Activated CD8-positive, alpha-beta T cell treated with anti-CD3 and anti-CD28 coated beads, Interleukin-2, amount 10 ng/mL, durations not matched to agents 7 days and 5 days (primary cell): Measurements from ENCODE around the gene CD200R1L. TPM values are rescaled to one million over a fixed set of nuclear protein-coding genes. Genes with fewer than 3 reads are reported as not detected.

Source experiments
- ATAC-seq: fragments of 150-1000 bp; cut with Tn5 transposase; one replicate; pipeline ENCODE4 v1.10.0; 2021; ENCODE audit warnings: moderate library complexity
- CTCF ChIA-PET: fragments of 350-600 bp; sonication (Branson Sonifier 250); formaldehyde crosslinking; loops from one replicate; lab custom pipeline; 2021; ENCODE audit warnings: antibody characterized with exemption; lab: Charles Lee
- POLR2A ChIA-PET: fragments of 350-600 bp; sonication (Branson Sonifier 250); formaldehyde crosslinking; loops from one replicate; lab custom pipeline; 2021; ENCODE audit warnings: antibody characterized with exemption; lab: Charles Lee
- DNase-seq: peaks from one replicate; pipeline ENCODE4 v3.0.0-alpha.2; 2020
- H3K27ac Mint-ChIP-seq: one replicate; pipeline ENCODE4 v1.8.0; 2021; ENCODE audit warnings: mild to moderate bottlenecking, mixed read lengths
- H3K27me3 Mint-ChIP-seq: one replicate; pipeline ENCODE4 v1.8.0; 2021; ENCODE audit warnings: low read depth, mixed read lengths
- H3K36me3 Mint-ChIP-seq: one replicate; pipeline ENCODE4 v1.8.0; 2021; ENCODE audit warnings: low read depth, mixed read lengths
- H3K4me1 Mint-ChIP-seq: one replicate; pipeline ENCODE4 v1.8.0; 2021; ENCODE audit warnings: low read depth, mixed read lengths
- H3K4me3 Mint-ChIP-seq: one replicate; pipeline ENCODE4 v1.8.0; 2021; ENCODE audit warnings: mild to moderate bottlenecking, mixed read lengths
- H3K9me3 Mint-ChIP-seq: one replicate; pipeline ENCODE4 v1.8.0; 2022; ENCODE audit warnings: mixed read lengths; ENCODE audit not compliant: insufficient read depth
- total RNA-seq, 2 experiments: library from RNA; stranded (reverse); gene quantifications; one replicate each; pipeline ENCODE4 v1.2.3, GENCODE V29; 2021

CD200R1L gene, protein sequence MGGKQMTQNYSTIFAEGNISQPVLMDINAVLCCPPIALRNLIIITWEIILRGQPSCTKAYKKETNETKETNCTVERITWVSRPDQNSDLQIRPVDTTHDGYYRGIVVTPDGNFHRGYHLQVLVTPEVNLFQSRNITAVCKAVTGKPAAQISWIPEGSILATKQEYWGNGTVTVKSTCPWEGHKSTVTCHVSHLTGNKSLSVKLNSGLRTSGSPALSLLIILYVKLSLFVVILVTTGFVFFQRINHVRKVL
- total RNA-seq = not detected

- Mint-ChIP-seq H3K9me3 (peaks cover 42% of the 10 kb centered on the region), H3K27ac (peak within 1 kb of the TSS; percentile 95), H3K27me3 (no peaks in the 10 kb centered on the region), H3K36me3 (peaks cover 52% of the 10 kb centered on the region), H3K4me1 (peaks cover 46% of the 10 kb centered on the region), H3K4me3 (peak within 1 kb of the TSS; percentile 53)
- DNase-seq (no peak), ATAC-seq (no peak)
- ChIA-PET POLR2A (interaction anchor here (0.6 kb wide), 1 partner anchor 87 kb away, joined by 3 read pairs; no protein-coding TSS in a partner anchor), CTCF (interaction anchor here (0.8 to 2.3 kb wide), 7 partner anchors 11 to 265 kb away, joined by 3 to 14 read pairs (median 3); no protein-coding TSS in a partner anchor)
Observed at GRCh38 chr3:112846764-112847163, at the start of gene CD200R1L. Gene CD200R1L (minus strand): TSS chr3:112846864. CDS start chr3:112829367, 17,497 bp downstream.

- H3K27me3 Mint-ChIP-seq = peaks cover 4% of the 10 kb centered on the region
- H3K36me3 Mint-ChIP-seq = no peaks in the 10 kb centered on the region
- ChIA-PET CTCF (no interaction called here), POLR2A (no interaction called here)
- H3K4me3 Mint-ChIP-seq = no peak overlapping the region
- ATAC-seq (no peak), DNase-seq (no peak)
- H3K27ac Mint-ChIP-seq = no peak overlapping the region
- no peaks in the 10 kb centered on the region for H3K4me1 Mint-ChIP-seq
- no peaks in the 10 kb centered on the region for H3K9me3 Mint-ChIP-seq
Observed at GRCh38 chr3:112894258-112894657, 47.6 kb upstream of the CD200R1L start.

GRCh38 chr3:112889357-112889756 is 42.7 kb upstream of the CD200R1L start:
- Mint-ChIP-seq H3K4me3 (no peak overlapping the region), H3K4me1 (no peaks in the 10 kb centered on the region), H3K9me3 (no peaks in the 10 kb centered on the region), H3K27me3 (no peaks in the 10 kb centered on the region), H3K27ac (no peak overlapping the region), H3K36me3 (no peaks in the 10 kb centered on the region)
- DNase-seq = no peak
- ChIA-PET POLR2A (no interaction called here), CTCF (no interaction called here)
- no peak for ATAC-seq

DNA sequence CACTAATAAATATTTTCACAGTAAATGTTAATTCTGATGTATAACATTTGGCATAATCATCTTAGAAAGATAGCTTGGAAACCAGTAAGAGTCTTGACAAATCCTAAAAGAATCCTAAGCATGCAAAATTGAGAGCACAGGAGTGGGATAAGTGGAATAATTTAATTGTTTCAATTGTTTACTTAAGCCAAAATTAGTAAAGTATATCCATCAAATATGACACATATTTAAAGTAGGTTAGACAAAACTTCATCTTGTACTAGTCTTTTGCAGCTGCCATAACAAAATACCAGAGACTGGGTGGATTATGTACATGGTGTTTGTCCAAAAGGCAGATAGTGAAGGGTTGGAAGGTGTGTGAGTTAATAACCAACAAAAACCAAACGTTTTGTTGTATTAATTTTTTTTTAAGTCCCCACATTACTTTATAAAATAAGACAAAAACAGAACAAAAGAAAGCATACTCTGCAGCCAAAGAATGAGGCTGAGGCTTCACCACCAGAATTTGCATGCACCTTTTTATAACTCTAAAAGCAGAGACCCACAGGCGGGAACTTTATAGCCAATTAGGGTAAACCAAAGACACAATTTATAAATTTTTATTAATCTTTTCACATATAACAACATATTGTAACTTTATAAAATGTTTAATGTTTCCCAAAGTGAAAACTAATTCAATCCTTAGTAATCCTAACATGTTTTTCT is 41.9 kb upstream of the CD200R1L start:
- Mint-ChIP-seq H3K27me3 (no peaks in the 10 kb centered on the region), H3K4me3 (no peak overlapping the region), H3K4me1 (no peaks in the 10 kb centered on the region), H3K9me3 (no peaks in the 10 kb centered on the region), H3K36me3 (no peaks in the 10 kb centered on the region), H3K27ac (no peak overlapping the region)
- DNase-seq (no peak), ATAC-seq (no peak)
- POLR2A ChIA-PET = no interaction called here
- CTCF ChIA-PET = no interaction called here

DNA sequence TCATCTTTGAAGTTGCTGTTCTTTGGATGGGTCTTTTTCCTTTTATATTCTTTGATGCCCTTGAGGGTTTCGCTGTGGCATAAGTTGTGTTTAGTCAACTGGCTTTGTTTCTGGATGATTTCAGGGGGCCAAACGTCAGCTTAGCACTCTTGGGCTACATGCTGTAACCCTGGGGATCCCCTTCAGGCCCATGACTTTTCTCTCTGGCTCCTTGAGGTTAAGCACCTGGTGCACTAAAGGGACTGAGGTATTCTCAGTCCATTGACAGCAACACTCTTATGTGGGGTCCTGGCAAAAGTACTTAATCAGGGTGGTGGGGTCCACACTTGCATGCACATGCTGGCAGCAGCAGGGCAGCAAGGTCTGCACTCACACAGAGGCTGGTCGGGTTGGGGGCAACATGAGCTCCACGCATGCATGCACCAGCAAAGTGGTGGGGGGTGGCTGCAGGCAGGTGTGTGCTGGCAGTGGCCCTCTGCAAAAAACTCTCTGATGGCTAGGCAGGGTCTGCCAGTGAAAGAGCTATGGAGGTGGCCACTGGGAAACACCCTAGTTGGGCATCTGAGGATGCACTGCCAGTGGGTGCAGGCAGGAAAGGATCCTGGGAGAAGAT is 38.1 kb upstream of the CD200R1L start:
- ChIA-PET CTCF (interaction anchor here (0.7 to 1.1 kb wide), 2 partner anchors 94 to 662 kb away, joined by 3 read pairs; no protein-coding TSS in a partner anchor), POLR2A (no interaction called here)
- no peaks in the 10 kb centered on the region for H3K9me3 Mint-ChIP-seq
- peaks cover 2% of the 10 kb centered on the region for H3K27me3 Mint-ChIP-seq
- no peaks in the 10 kb centered on the region for H3K36me3 Mint-ChIP-seq
- no peaks in the 10 kb centered on the region for H3K4me1 Mint-ChIP-seq
- ATAC-seq (no peak), DNase-seq (no peak)
- H3K4me3 Mint-ChIP-seq = no peak overlapping the region
- no peak overlapping the region for H3K27ac Mint-ChIP-seq

DNA sequence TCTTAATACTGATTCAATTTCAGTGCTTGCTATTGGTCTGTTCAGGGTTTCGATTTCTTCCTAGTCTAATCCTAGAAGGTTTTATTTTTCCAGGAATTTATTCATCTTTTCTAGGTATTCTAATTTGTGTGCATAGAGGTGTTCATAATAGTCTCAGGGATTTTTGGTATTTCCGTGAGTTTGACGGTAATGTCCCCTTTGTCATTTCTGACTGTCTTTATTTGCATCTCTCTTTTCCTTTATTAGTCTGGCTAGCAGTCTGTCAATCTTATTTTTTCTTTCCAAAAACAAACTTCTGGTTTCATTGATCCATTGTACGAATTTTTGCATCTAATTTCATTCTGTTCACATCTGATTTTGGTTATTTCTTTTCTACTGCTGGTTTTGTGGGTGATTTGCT is 35.2 kb upstream of the CD200R1L start:
- CTCF ChIA-PET = no interaction called here
- ATAC-seq (no peak), DNase-seq (no peak)
- no peaks in the 10 kb centered on the region for H3K9me3 Mint-ChIP-seq
- POLR2A ChIA-PET = no interaction called here
- H3K36me3 Mint-ChIP-seq = no peaks in the 10 kb centered on the region
- H3K27me3 Mint-ChIP-seq = peaks cover 2% of the 10 kb centered on the region
- H3K27ac Mint-ChIP-seq = no peak overlapping the region
- H3K4me1 Mint-ChIP-seq = no peaks in the 10 kb centered on the region
- H3K4me3 Mint-ChIP-seq = no peak overlapping the region

GRCh38 chr3:112875561-112875960 is 28.9 kb upstream of the CD200R1L start:
- ATAC-seq (no peak), DNase-seq (no peak)
- H3K4me1 Mint-ChIP-seq = peaks cover 2% of the 10 kb centered on the region
- H3K36me3 Mint-ChIP-seq = peaks cover 2% of the 10 kb centered on the region
- no peak overlapping the region for H3K27ac Mint-ChIP-seq
- ChIA-PET CTCF (no interaction called here), POLR2A (no interaction called here)
- no peak overlapping the region for H3K4me3 Mint-ChIP-seq
- peaks cover 17% of the 10 kb centered on the region for H3K9me3 Mint-ChIP-seq
- no peaks in the 10 kb centered on the region for H3K27me3 Mint-ChIP-seq

DNA sequence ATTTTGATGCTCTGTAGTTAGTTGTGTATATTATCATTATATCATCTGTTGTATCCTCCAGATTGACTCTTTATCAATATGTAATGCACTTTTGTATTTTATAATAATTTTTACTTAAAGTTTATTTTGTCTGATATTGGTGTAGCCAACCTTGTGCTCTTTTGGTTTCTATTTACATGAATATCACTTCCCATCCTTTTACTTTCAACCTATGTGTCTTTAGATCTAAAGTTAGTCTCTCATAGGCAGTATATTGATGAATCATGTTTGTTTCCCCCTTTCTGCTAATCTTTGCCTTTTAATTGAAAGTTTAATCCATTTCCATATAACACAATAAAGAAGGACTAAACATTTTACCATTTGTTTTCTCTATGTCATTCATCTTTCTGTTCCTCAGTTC is 28.1 kb upstream of the CD200R1L start:
- H3K4me3 Mint-ChIP-seq = no peak overlapping the region
- ChIA-PET POLR2A (no interaction called here), CTCF (no interaction called here)
- H3K27ac Mint-ChIP-seq = no peak overlapping the region
- ATAC-seq (no peak), DNase-seq (no peak)
- H3K9me3 Mint-ChIP-seq = peaks cover 26% of the 10 kb centered on the region
- peaks cover 7% of the 10 kb centered on the region for H3K36me3 Mint-ChIP-seq
- H3K4me1 Mint-ChIP-seq = peaks cover 2% of the 10 kb centered on the region
- no peaks in the 10 kb centered on the region for H3K27me3 Mint-ChIP-seq

GRCh38 chr3:112873632-112874031 is 27.0 kb upstream of the CD200R1L start:
- no peak for DNase-seq
- Mint-ChIP-seq H3K36me3 (peaks cover 10% of the 10 kb centered on the region), H3K4me3 (no peak overlapping the region), H3K9me3 (peaks cover 29% of the 10 kb centered on the region), H3K27ac (no peak overlapping the region), H3K27me3 (no peaks in the 10 kb centered on the region), H3K4me1 (peaks cover 2% of the 10 kb centered on the region)
- POLR2A ChIA-PET = no interaction called here
- ATAC-seq = no peak
- CTCF ChIA-PET = no interaction called here

DNA sequence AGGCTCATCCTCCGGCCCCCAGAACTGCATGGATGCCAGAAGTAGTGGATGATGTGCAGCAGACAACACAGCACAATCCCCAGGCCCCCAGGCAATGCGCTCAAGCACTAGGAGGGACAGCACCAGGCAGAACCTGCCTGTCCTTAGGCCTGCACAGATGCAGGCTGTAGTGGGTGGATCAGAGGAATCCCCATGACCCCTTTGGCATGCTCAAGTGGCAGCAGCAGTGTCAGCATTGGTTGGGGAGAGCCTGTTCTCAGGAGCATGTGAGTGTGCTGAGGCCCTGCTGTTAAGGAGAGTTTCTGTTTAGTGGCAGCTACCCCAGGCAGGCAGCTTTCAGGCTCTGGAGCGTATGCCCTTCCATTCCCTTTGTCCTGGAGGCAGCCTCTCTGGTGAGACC is 25.1 kb upstream of the CD200R1L start:
- Mint-ChIP-seq H3K4me3 (no peak overlapping the region), H3K27me3 (peaks cover under 1% of the 10 kb centered on the region), H3K36me3 (peaks cover 10% of the 10 kb centered on the region), H3K9me3 (peaks cover 42% of the 10 kb centered on the region), H3K4me1 (peaks cover 2% of the 10 kb centered on the region), H3K27ac (no peak overlapping the region)
- ATAC-seq = no peak
- ChIA-PET CTCF (no interaction called here), POLR2A (no interaction called here)
- DNase-seq = no peak

DNA sequence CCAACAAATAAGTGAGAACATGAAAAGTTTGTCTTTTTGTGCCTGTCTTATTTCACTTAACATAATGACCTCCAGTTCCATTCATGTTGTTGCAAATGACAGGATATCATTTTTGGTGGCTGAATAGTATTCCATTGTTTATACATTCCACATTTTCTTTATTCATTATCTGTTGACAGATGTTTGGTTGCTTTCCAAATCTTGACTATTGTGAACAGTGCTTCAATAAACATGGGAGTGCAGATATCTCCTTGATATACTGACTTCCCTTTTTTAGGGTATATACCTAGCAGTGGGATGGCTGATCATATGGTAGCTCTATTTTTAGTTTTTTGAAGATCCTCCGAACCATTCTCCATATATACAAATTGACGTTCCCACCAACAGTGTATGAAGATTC is 19.1 kb upstream of the CD200R1L start:
- ATAC-seq (no peak), DNase-seq (no peak)
- Mint-ChIP-seq H3K27me3 (peaks cover 8% of the 10 kb centered on the region), H3K27ac (no peak overlapping the region), H3K4me3 (no peak overlapping the region), H3K4me1 (no peaks in the 10 kb centered on the region), H3K36me3 (peaks cover 10% of the 10 kb centered on the region), H3K9me3 (peaks cover 35% of the 10 kb centered on the region)
- ChIA-PET POLR2A (no interaction called here), CTCF (no interaction called here)

DNA sequence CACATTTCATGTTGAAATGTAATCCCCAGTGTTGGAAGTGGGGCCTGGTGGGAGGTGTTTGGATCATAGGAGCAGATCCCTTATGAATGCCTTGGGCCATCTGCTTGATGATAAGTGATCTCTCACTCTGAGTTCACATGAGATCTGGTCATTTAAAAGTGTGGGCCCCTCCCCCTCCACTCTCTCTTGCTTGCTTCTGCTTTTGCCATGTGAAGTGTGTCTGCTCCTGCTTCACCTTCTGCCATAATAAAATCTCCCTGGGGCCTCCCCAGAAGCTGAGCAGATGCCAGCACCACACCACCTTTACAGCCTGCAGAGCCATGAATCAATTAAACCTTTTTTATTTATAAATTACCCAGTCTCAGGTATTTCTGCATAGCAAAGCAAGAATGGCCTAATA is 14.2 kb upstream of the CD200R1L start:
- no peak for ATAC-seq
- Mint-ChIP-seq H3K4me1 (peaks cover 29% of the 10 kb centered on the region), H3K27me3 (peaks cover 6% of the 10 kb centered on the region), H3K27ac (no peak overlapping the region), H3K36me3 (peaks cover 15% of the 10 kb centered on the region), H3K9me3 (peaks cover 20% of the 10 kb centered on the region), H3K4me3 (no peak overlapping the region)
- no peak for DNase-seq
- ChIA-PET POLR2A (no interaction called here), CTCF (no interaction called here)
